ENCODE measurements around the gene RPL35.

Gene RPL35

GRCh38 chr9:124884376-124884775, 22.6 kb upstream of the RPL35 start:
- no peak for TF ChIP-seq CTCF (IDR thresholded peaks at IDR 0.05; ENCODE audit: low read length, missing control alignments)
- H3K4me3 ChIP-seq (replicated peaks; ENCODE audit: low read depth, low read length): no peak overlapping the region
- DNase-seq (ENCODE audit: low read depth): no peak

- no peak overlapping the region for H3K4me3 ChIP-seq (replicated peaks; ENCODE audit: low read depth, low read length)
- no peak for DNase-seq (ENCODE audit: low read depth)
- TF ChIP-seq CTCF (IDR thresholded peaks at IDR 0.05; ENCODE audit: low read length, missing control alignments): no peak
Measured at GRCh38 chr9:124882231-124882630, 20.5 kb upstream of the RPL35 start.

- TF ChIP-seq CTCF (IDR thresholded peaks at IDR 0.05; ENCODE audit: low read length, missing control alignments): no peak
- no peak overlapping the region for H3K4me3 ChIP-seq (replicated peaks; ENCODE audit: low read depth, low read length)
- DNase-seq (ENCODE audit: low read depth): no peak
Measured at GRCh38 chr9:124881138-124881743, 19.5 kb upstream of the RPL35 start.

- TF ChIP-seq CTCF (IDR thresholded peaks at IDR 0.05; ENCODE audit: low read length, missing control alignments): no peak
- H3K4me3 ChIP-seq (replicated peaks; ENCODE audit: low read depth, low read length): no peak overlapping the region
- no peak for DNase-seq (ENCODE audit: low read depth)
Measured at GRCh38 chr9:124880501-124880900, 18.7 kb upstream of the RPL35 start.

- no peak for DNase-seq (ENCODE audit: low read depth)
- H3K4me3 ChIP-seq (replicated peaks; ENCODE audit: low read depth, low read length): no peak overlapping the region
Measured at GRCh38 chr9:124879226-124879625, 17.5 kb upstream of the RPL35 start.

GRCh38 chr9:124878518-124878917, 16.8 kb upstream of the RPL35 start:
- no peak for TF ChIP-seq CTCF (IDR thresholded peaks at IDR 0.05; ENCODE audit: low read length, missing control alignments)
- DNase-seq (ENCODE audit: low read depth): no peak
- H3K4me3 ChIP-seq (replicated peaks; ENCODE audit: low read depth, low read length): no peak overlapping the region

More at GRCh38 chr9:124879226-124879625, 17.5 kb upstream of the RPL35 start:
- TF ChIP-seq CTCF (IDR thresholded peaks at IDR 0.05; ENCODE audit: low read length, missing control alignments): no peak

GRCh38 chr9:124878021-124878420, 16.3 kb upstream of the RPL35 start:
- TF ChIP-seq CTCF (IDR thresholded peaks at IDR 0.05; ENCODE audit: low read length, missing control alignments): no peak
- DNase-seq (ENCODE audit: low read depth): no peak
- H3K4me3 ChIP-seq (replicated peaks; ENCODE audit: low read depth, low read length): no peak overlapping the region

All from fibroblast of pulmonary artery (primary cell).